22Rv1 (cell line): Measurements from ENCODE around the gene GSK3B.

Experiments
- H3K27ac ChIP-seq: fragments of 450-650 bp; 2 replicates; pipeline ENCODE4 v1.5.1; 2017
- CTCF ChIP-seq: fragments of 450-650 bp; IDR thresholded peaks from 2 replicates; pipeline ENCODE4 v1.5.1; 2017; ENCODE audit warnings: mild to moderate bottlenecking
- ZFX ChIP-seq: fragments of 450-650 bp; IDR thresholded peaks from 2 replicates; pipeline ENCODE4 v1.6.1; 2017; ENCODE audit warnings: antibody characterized with exemption, borderline replicate concordance

Gene GSK3B

GRCh38 chr3:120098710-120099109, 4.5 kb upstream of the GSK3B start:
- H3K27ac ChIP-seq: peak overlapping the region; percentile 3; the same call in 1 of the 2 replicates
- no peak for TF ChIP-seq ZFX
- TF ChIP-seq CTCF: no peak

GRCh38 chr3:120095979-120096426, 1.8 kb upstream of the GSK3B start:
- H3K27ac ChIP-seq: peak overlapping the region; percentile 100
- TF ChIP-seq ZFX (no peak), CTCF (no peak)

GRCh38 chr3:120095226-120095978, 1.2 kb upstream of the GSK3B start:
- TF ChIP-seq CTCF (no peak), ZFX (no peak)
- H3K27ac ChIP-seq: peak overlapping the region; percentile 100

GRCh38 chr3:120094776-120095225, 554 bp upstream of the GSK3B start:
- no peak for TF ChIP-seq ZFX
- TF ChIP-seq CTCF: no peak
- peak overlapping the region; percentile 100 for H3K27ac ChIP-seq

GRCh38 chr3:120093119-120093910, 932 bp downstream of the GSK3B start:
- H3K27ac ChIP-seq: peak overlapping the region; percentile 100
- no peak for TF ChIP-seq CTCF
- no peak for TF ChIP-seq ZFX

- peak overlapping the region; percentile 100; the same call in 1 of the 2 replicates for H3K27ac ChIP-seq
- TF ChIP-seq ZFX (no peak), CTCF (no peak)
Observed at GRCh38 chr3:120092474-120092873, 1.8 kb downstream of the GSK3B start.

GRCh38 chr3:120090422-120090821, 3.8 kb downstream of the GSK3B start:
- no peak for TF ChIP-seq CTCF
- TF ChIP-seq ZFX: no peak
- H3K27ac ChIP-seq: no peak overlapping the region
